HG02840 (cell line): ENCODE measurements around the gene RPS3.

ENCODE experiments used
- ATAC-seq: cut with Tn5 transposase; IDR thresholded peaks from one replicate; pipeline ENCODE4 v1.9.1; 2021; ENCODE audit warnings: mild to moderate bottlenecking, moderate library complexity, moderate number of reproducible peaks; ENCODE audit not compliant: unreplicated experiment, low FRiP score

RPS3 gene

DNA sequence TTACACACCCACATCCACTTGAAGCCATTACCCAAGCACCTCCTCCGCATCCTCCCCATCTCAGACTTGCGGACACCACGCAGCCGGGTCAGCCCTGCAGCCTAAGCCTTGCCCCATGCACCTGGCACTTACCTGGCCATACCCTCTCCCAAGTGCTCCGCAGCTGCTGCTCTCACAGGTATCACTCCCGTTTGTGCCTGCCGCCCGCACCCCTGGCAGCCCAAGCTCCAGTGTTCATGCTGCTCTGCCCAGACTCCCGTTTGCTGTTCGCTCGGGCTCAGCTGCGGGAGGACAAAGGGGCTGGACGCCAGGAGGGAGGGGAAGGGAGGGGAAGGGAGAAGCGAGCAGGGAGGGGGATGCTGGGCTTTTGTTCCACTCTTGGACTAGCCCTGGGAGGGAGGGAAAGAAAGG is 33.6 kb downstream of the RPS3 start, which contains the start of gene KLHL35:
Gene KLHL35 (minus strand): TSS at position 293 of the 411 bp plus-strand sequence. CDS start 2,574 bp downstream, outside the sequence.
- no peak for ATAC-seq

DNA sequence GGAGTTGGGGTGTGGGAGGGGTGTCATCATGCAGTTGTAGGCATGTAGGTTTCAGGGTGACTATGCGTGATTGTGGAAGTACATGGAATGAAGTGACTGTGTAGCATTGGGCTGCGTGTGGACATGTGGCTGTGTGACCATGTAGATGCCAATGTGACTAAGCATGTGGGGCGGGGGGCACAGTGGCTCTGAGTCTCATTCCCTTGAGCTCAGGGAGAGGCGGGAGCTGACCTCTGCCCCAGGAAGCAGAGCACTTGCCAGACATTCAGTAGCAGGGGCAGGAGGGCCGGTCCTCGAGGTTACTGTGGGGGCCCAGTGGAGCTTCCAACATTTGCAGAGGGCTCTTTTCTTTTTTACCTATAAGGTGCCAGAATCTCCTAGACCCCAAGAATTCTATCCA is 34.1 kb downstream of the RPS3 start:
- ATAC-seq: no peak

DNA sequence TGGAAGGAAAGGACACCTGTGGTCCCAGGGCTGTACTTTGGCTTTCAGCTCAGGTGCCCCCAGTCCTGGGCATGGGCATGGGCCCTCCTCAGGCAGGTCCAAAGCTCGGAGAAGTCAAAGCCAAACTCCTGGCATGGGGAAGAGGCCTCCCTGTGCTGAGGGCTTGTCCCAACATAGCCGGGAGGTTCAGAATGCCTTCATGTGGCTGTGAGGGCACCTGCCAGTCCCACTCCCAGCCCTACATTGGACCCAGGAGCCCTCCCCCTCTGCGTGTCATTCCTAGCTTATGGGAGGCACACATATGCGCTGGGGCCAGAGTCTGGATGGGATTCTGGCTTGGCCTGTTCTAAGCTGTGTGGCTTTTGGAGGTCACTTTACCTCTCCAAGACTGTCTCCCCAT is 34.7 kb downstream of the RPS3 start:
- ATAC-seq: no peak

DNA sequence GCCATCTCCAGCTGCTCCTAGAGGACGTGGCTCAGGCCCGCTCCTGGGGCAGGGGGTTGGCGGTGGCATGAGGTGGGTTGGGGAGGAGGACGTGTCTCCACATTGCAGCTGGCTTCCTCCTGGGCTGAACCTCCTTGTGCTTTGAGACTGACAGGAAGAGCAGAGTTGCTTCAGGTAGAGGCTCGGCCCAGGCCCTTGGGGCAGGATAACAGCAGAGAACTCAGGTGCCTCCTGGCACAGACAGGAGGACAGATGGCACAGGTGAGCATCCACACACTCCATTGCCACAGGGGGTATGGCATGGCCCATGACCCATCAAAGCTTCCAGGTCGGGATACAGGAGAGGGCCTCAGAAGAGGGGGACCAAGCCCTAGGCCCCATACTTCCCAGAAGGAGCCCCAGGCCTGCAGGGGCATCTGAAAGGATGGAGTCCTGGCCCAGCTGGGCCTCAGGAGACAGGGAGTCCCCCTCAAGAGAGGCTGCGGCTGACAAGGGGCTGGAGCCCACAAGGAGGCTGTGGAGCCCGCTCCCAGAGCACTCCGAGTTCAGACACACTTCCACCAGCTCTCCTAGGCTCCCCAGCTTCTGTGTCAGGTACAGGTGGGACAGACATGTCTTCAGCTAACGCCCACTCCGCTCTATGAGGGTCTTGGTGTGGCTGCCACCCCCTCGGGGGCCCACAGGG is 35.7 kb downstream of the RPS3 start:
- ATAC-seq: no peak

DNA sequence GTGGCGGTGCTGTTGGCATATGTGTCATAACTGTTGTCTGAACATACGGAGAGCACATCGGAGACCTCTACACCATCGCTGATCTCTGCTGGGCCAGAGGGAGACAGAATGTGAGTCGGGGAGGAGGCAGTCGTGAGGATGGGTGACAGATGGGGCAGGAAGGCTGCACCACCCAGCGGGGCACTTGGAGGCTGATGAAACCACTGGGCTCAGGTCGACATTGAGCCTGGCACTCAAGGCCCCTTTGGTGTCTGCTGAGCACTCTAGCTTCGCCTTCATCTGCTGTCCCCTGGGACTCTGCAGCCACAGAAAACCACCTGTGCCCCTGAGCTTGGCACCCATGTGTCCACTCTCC is 36.2 kb downstream of the RPS3 start:
- ATAC-seq: no peak

DNA sequence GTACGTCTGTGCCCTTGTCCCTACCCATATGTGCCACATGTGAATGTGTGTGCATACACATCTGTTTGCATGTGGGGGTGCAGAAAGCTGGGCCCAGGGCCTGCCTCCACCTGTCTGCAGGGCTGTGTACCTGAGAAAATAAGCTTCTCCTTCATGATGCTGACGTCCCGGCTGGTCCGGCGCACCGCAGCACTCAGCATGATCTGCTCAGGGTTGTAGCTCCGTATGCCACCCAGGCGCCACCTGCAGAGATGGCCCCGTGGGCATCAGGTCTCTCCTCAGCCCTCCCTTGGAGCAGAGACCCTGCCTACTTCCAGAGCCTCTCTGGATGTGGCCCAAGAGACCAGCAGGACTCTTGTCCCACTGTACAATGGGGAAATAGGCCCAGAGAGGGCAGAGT is 37.5 kb downstream of the RPS3 start:
- ATAC-seq: no peak

DNA sequence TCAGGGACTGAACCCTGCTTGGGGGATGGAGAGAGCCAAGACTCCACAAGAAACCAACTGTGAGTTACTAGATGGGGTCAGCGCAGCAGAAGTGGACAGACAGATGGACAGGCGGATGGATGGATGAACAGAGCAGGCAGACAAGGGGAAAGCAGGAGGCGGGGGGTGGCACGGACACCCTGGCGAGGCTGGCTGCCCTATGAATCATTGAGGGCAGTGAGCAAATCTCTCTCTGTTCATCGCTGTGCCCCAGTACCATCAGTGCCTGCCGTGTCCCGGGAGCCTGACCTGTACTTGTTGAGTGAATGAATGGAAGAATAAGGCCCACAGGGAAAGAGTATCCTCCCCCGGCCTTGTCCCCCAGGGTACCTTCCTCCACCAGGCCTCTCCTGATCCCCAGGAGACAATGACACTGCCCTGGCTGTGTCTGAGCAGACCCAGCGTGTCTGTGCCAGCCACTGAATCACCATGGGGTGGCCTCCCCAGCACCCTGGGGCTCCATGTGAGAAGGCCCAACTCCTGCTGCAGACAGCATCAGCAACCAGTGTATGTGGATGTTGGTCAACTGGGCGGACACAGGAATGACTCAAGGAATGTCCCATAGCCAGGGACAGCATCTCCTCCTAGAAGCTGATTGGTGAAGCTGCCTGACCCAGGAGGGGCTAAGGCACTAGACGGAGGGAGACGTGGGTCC is 38.8 kb downstream of the RPS3 start:
- no peak for ATAC-seq

DNA sequence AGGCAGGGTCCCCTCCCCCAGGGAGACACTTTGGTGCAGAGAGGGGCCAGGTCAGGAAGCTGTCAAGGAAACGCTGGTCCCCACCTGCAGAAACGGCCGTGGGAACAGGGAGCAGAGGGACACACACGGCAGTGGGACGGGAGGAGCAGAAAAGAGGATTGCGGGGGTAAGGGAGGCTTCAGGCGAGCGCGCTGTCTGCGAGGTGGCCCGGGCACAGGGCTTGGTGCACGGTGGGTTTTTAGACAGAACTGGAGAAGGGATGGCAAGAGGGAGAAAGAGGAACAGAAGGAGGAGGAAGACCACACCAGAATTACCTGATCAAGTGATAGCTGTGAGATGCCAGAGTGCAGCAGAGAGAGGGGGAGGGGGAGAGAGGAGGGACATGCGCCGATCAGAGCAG is 39.7 kb downstream of the RPS3 start:
- no peak for ATAC-seq

DNA sequence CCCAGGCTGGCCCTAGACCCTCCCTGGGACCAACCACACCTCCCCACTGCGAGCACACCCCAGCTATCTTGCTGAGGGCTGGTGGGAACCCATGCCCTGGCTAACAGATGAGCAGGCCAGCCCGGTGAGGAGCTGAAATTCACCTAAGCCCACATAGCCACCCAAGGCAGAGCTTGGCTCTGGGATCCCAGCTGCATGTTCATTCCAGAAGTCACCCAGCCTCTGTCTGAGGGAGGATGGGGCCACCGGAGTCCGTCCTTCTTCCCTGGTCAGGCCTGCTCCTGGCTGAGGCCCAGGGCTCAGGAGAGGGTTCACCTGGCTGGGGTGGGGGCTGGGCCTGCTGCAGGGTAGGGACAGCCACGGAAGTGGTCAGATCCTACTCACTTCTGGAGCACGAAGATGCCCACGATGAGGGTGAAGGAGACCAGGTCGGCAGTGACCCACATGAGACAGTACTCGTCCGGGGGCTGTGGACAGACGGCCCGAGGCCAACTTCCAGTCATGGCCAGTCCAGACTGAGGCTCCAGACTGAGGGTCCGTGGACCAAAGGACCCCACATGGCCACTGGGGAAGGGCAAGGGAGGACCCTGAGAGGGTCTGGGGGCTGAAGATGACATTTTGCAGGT is 40.3 kb downstream of the RPS3 start:
- no peak for ATAC-seq

DNA sequence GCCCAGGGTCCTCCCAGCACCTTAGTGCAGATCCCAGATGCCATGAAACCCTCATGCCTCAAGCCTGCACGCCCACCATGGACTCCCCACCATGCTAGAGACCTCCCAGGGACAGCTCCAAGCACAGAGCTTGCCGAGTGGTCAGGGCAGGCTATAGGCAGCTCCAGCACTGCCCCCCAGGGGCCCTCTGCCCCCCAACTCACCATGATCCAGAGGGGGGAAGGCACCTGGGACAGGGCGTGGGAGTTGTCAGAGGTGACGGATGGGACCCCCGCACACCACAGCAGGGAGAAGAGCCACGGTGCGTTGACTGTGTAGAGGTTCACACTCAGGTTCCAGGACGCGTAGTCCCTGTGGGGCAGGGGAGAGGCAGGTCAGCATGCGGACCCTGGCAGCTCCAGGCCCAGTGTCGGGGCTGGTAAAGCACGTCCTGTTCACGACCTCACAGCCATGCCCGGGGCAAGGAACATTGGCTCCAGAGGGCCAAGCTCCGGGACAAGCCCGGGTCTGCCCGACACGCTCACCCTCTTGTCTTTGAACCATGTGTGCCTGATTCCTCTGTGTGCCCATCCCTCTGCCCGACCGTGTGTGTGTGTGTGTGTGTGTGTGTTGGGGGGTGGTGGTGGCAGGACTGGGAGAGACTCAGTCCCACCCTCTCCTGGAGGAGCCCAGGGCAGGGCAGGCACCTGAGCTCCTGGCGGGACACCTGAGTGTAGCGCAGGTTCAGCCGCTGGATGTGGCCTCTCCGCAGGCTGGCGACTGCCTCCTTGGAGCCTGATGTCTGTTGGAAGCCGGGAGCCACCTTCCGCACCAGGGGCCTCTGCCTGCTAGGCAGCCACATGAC is 41.9 kb downstream of the RPS3 start:
- no peak for ATAC-seq

DNA sequence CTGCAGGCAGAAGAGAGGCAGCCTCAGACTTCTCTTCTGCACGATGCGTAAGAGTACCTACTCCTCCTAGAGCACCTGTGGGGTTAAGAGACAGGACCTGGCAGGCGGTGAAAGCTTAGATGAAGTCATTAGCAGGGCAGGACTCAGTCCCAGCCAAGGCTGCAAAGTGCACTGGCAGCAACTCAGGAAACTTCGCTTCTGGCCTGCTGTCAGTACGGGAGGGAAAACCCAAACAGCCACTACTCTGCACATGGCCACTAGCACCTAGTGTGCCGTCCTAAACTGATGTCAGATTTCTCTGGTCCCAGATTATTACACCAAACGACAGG is 42.5 kb downstream of the RPS3 start:
- ATAC-seq: no peak

DNA sequence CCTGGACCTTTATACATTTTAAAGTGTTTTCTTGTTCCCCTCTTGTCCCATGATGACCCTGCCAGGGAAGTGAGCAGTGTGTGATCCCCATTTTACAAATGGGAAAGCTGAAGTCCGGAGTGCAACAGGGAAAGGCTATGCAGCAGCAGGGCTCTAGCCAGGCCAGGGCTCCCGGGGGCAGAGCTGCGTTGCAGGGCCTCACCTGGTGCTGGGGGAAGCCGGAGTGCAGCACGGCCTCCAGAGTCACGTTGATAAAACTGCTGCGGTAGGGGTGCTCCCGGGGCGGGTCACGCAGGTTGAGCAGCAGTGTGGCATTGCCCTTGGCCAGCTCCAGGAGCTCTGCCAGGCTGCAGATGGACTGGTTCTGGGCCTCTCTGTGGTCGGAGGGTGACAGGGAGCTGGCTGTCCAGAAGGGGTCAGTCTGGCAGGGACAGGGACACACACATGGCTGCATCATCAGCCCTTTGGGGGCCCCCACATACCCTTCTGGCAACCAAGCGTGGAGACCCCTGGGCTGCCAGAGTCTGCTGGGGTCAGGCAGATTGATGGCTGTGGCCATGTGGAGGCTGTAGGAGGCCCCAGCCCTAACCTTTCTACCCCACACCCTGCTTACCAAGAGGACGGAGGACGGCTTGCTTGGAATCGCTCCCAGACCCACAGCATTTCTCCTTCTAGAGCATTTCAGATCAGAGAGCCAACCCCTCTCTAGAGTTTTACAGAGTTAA is 43.0 kb downstream of the RPS3 start:
- no peak for ATAC-seq

DNA sequence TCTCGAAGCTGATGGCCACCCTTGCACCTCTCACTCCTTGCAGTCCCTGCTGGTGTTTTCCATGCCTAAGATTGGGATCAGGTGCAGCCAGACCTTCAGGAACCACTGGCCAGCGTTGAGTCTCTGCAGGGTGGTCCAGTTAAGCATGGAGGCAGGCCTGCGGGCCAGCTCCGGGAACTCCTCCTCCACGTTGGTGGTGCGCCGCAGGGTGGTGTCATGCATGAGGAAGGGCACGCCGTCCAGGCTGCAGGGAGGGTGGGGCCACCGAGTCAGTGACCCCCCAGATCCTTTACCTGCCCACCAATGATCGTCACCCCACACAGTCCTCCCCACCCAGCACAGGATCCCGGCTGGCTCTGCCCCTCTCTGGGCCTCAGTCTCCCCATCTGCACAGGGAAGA is 43.7 kb downstream of the RPS3 start:
- no peak for ATAC-seq

DNA sequence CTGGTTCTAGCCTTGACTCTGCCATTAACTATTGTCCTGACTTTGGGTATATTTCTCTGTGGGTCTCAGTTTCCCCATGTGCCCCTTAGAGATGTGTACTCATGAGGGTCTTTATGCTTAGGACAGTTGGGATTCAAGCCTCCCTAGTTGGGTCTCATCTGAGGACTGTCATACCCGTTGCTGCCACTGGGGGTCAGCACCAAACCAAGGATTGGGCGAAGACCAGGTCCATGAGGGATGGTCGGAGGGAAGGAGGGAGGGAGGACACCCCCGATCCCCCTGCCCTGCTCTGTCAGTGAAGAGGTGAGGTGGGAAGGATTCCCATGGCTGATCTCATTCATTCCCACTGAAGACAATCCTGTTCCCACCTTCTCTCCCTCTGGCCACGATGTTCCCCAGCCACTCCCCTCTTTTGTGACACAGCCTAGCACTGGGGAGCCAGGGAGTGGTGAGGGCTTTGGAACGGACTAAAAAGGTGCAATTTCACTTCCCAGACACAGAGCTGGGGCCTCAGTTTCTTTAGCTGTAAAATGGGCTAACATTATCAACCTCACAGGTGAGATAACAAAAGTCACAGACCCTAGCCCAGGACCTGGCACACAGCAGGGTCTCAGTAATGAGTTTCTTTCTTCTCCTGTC is 46.1 kb downstream of the RPS3 start:
- ATAC-seq: no peak

DNA sequence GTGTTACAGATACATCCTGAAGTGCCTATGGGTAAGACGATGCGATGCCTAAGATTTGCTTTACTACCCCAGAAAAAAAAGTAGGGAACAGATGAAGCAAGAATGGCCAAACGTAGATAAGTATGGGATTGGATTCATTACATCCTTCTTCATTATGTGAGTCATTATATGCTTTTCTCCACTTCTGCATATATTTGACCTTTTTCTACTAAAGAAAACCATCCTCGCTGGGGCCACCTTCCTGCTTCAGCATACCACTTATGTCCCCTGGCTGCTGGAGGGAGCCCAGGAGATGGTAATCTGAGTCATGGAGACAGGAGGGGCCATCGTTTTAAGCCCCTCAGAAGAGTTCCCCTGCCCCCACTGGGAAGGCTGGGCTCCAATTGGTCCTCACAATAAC is 48.1 kb downstream of the RPS3 start:
- no peak for ATAC-seq

DNA sequence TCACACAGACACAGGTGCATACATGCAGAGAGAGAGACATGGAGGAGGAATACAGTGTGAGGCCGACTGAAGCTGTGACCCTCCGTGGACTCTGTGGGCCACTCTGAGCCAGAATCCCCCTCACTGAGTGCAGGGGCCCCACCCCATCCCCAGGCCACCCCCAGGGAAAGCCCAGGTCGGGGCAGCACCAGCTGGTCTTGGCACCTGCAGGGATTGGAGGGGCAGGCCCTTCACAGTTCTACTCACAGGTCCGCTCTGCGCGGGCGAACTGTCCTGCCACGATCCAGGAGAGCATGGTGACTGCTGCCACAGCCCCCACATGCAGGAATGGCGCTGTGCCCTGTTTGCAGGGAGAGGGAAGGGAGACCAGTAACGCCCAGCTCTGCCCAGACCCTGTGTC is 50.0 kb downstream of the RPS3 start:
- no peak for ATAC-seq

DNA sequence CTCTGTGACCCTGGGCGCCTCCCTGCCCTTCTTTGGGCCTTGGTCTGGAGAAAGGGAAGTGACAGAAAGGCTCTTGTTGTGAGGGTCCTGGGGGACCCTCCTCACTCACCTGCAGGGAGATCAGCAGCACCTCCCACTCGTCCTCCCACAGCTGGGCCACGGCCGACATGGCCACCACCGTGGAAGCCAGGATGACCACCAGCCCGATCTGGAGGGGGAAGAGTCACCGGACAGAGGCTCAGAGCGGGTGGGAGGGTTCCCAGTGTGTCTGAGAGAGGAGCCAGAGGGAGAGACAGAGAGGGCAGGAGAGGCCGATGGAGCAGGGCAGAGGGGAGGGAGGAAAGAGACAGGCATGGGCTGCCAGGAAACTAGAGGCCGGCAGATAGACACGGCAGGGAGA is 50.5 kb downstream of the RPS3 start:
- no peak for ATAC-seq

DNA sequence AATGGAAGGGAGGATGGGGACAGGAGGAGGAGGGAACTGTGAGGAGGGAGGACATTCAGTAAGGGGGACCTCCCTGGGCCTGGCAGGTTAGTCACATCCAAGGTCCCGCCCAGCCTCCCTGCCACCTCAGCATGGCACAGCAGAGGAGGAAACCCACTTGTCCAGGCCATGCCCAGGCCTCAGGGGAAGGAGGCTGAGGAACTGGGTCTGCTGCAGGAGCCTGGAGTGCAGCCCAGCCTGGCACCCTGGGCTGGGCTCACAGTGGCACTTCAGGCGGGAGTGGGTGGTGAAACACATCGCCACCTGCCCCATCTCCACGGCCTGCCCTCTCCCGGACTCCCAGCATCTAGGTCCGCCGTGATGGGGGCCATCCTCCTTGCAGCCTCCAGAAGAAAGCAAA is 50.9 kb downstream of the RPS3 start:
- no peak for ATAC-seq

DNA sequence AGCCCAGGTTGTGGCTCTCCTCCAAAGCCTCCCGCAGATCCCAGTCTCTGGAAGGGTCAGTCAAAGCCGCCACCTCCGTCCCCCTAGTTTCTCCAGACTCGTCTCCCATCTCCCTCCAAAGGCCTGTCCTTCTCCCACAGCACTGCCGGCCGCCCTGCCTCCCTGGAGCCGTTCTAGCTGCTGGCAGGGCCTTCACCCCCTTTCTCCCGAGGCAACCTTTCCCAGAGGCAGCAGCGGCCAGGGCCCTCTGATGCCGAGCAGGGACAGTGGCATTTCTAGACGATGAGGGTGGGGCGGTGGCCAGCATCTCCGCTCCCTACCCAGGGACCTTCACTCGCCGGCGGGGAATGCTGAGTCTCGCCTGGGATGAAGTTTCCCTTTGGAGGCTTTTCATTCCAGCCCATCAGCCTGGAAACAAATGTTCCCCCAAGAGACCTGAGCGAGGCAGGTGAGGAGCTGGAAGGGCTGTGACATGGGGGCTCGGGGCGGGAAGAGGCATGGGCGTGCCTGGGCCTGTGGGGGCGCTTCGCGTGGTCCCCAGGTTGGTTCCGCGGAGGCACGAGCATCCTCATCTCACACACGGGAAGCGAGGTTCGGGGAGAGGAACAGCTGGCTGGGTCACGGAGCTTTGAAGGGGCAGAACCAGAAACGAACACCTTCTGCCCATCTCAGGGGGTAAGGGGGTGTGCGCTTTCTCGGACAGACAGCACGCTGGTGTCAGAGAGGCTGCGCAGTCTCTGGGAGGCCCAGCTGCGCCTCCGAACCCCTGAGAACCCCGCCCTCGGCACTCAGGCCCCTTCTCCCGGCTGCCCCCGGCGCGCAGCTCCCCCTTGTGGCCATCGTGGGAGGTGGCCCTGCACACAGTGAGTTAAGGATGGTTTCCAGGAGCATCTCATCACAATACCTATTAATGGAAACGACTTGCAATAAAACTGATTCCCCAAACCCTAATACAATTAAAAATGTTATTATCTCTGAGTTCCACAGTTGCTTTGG is 51.8 kb downstream of the RPS3 start:
- ATAC-seq: no peak
